ENCODE measurements around the gene ERBB4. TPM values are rescaled to one million over a fixed set of nuclear protein-coding genes. Genes with fewer than 3 reads are reported as not detected.

Gene ERBB4
- total and polyA plus RNA-seq, 10 of the 15 experiments (the other 5 are each of a cell fraction or from before 2014, with no cell fraction given), result under 0.01 to 0.23 (median 0.01) TPM; not detected in 4

DNA sequence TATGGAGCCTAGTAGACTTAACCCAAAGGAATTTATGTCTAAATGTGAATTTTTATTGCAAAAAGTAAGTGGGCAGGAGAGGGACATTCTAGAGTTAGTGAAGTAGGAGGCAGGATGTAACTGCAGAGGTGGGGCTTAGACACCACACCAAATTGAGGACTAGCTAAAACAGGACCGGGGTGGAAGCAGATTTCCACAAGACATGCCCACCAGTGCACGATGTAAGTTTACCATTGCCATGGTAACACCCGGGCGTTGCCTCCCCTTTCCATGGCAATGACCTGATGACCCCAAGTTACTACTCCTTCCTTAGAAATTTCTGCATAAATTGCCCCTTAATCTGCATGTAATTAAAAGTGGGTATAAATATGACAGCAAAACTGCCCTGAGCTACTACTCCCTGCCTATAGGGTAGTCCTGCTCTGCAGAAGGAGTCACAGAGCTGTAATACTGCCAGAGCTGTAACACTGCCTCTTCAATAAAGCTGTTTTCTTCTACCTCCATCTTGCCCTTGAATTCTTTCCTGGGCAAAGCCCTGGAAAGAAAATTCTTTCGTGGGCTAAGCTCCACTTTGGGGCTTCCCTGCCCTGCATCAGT lies 509.7 kb downstream of the ERBB4 start:
- H3K79me2 ChIP-seq (ENCODE audit: control insufficient read depth, insufficient read depth, low read length), result no peaks in the 10 kb centered on the region
- no peaks in the 10 kb centered on the region for H3K36me3 ChIP-seq (ENCODE audit: control insufficient read depth in 2 of 2, insufficient read depth in 2 of 2, low read length in 1 of 2)
- SMC1A ChIA-PET (ENCODE audit: uncharacterized antibody, unreplicated experiment), result interaction anchor here (0.7 to 1.6 kb wide), 6 partner anchors 8 to 100 kb away, joined by 3 to 6 read pairs (median 4); no protein-coding TSS in a partner anchor
- H2AFZ ChIP-seq (ENCODE audit: control insufficient read depth, low read depth, low read length), result no peak overlapping the region
- no peaks in the 10 kb centered on the region for H4K20me1 ChIP-seq (ENCODE audit: control insufficient read depth, insufficient read depth)
- H3K4me3 ChIP-seq, result no peak overlapping the region
- peak; percentile 41 for ATAC-seq
- H3K9me3 ChIP-seq (replicated peaks; ENCODE audit: control insufficient read depth, insufficient read depth, low read length), result no peaks in the 10 kb centered on the region
- no TSS peak for BruUV-seq (replicated peaks)
- WGBS (ENCODE audit: insufficient coverage, insufficient replicate concordance, low lambda C conversion rate, missing lambda C conversion rate), result 22% methylated on average over 5 of the region's 5 CpGs
- H3K27me3 ChIP-seq (replicated peaks in 1 of 2; ENCODE audit: control insufficient read depth in 2 of 2, insufficient read depth in 2 of 2, low read length in 1 of 2), result no peaks in the 10 kb centered on the region
- POLR2A ChIA-PET, result interaction anchor here (1.0 to 1.5 kb wide), 2 partner anchors 8 to 10 kb away, joined by 4 to 7 read pairs; no protein-coding TSS in a partner anchor
- in situ Hi-C loops (cut with MboI) (no loop called here), intact Hi-C loops (cut with micrococcal nuclease; ENCODE audit: unreplicated experiment) (no loop called here)
- H3K9ac ChIP-seq (ENCODE audit: control insufficient read depth, insufficient read depth, low read length), result no peak overlapping the region
- CTCF ChIA-PET, result interaction anchor here (0.6 to 3.1 kb wide), 5 partner anchors 12 to 311 kb away, joined by 3 to 15 read pairs (median 4); no protein-coding TSS in a partner anchor
- H3K4me1 ChIP-seq (ENCODE audit: control insufficient read depth, insufficient read depth, low read length), result no peaks in the 10 kb centered on the region
- RAD21 ChIA-PET (ENCODE audit: unreplicated experiment), result interaction anchor here (1.1 to 1.7 kb wide), 4 partner anchors 9 to 146 kb away, joined by 3 to 7 read pairs (median 4); no protein-coding TSS in a partner anchor
- DNase-seq (ENCODE audit: low read depth, low spot score), result no peak
- FAIRE-seq, result no peak
- no peak overlapping the region for H3K27ac ChIP-seq (ENCODE audit: control insufficient read depth, insufficient read depth)
- H3K4me2 ChIP-seq (ENCODE audit: control insufficient read depth, insufficient read depth), result no peak overlapping the region
- no peak for TF ChIP-seq ETV6 (conservative IDR thresholded peaks at IDR 0.05 in 1 of 2, IDR thresholded peaks at IDR 0.05 in 1 of 2; ENCODE audit: borderline replicate concordance in 1 of 2, low read depth in 1 of 2)

DNA sequence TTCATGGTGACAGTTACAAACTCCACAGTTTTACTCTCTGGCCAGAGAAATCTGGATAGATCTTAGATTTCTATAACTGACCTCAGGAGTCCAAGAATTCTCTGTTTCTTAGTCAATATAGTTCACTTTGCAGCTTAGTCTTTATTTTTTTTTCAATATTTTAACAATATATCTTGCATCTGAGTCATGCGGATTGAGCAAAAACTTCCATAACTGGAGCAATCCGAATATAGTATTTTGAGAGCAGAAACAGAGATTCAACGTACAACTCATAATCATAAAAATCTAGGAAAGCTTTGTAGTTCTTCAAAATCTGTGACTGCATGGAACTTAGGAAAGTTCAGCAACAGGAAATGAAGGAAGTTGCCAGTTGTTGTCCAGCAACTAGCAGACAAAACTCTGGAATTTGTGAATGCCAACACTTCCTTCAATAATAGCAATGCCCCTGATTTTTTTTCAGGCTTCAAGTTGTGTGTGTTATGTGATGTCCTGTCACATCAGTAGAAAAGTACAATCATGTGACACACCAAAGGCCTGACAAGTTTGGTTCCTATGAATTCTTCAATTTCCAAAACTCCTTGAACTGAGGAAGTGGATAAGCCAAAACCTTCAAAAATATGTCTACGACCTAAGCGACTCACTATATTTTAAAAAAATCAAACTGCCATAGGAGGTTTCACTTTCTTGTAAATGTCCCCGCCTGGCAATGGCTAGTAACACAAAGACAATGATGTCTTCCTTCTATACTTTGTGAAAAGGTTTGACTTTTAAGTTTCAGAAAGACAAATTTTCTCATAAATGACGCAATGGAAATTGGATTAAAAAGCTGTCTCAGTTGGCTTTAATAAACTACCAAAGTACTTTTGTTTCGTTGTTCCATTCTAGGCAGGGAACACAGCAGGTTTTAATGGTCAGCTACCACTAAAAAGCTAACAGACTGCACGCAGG lies 510.6 kb downstream of the ERBB4 start:
- intact Hi-C loops (cut with micrococcal nuclease; ENCODE audit: unreplicated experiment) (no loop called here), in situ Hi-C loops (cut with MboI) (no loop called here)
- 22% methylated on average over 9 of the region's 9 CpGs for WGBS (ENCODE audit: insufficient coverage, insufficient replicate concordance, low lambda C conversion rate, missing lambda C conversion rate)
- ChIA-PET RAD21 (ENCODE audit: unreplicated experiment) (interaction anchor here (1.6 to 1.7 kb wide), 3 partner anchors 8 to 23 kb away, joined by 4 to 7 read pairs (median 4); no protein-coding TSS in a partner anchor), SMC1A (ENCODE audit: uncharacterized antibody, unreplicated experiment) (interaction anchor here (0.7 to 1.6 kb wide), 3 partner anchors 10 to 100 kb away, joined by 3 to 6 read pairs (median 3); no protein-coding TSS in a partner anchor), POLR2A (interaction anchor here (0.8 to 1.5 kb wide), 3 partner anchors 9 to 11 kb away, joined by 3 to 7 read pairs (median 4); no protein-coding TSS in a partner anchor), CTCF (interaction anchor here (0.6 to 3.1 kb wide), 5 partner anchors 13 to 312 kb away, joined by 3 to 15 read pairs (median 4); no protein-coding TSS in a partner anchor)
- FAIRE-seq (no peak), DNase-seq (ENCODE audit: low read depth, low spot score) (no peak), ATAC-seq (peak; percentile 72)
- Histone ChIP-seq H3K27me3 (replicated peaks in 1 of 2; ENCODE audit: control insufficient read depth in 2 of 2, insufficient read depth in 2 of 2, low read length in 1 of 2) (no peaks in the 10 kb centered on the region), H3K27ac (ENCODE audit: control insufficient read depth, insufficient read depth) (no peak overlapping the region), H3K79me2 (ENCODE audit: control insufficient read depth, insufficient read depth, low read length) (no peaks in the 10 kb centered on the region), H2AFZ (ENCODE audit: control insufficient read depth, low read depth, low read length) (no peak overlapping the region), H3K9ac (ENCODE audit: control insufficient read depth, insufficient read depth, low read length) (no peak overlapping the region), H3K9me3 (replicated peaks; ENCODE audit: control insufficient read depth, insufficient read depth, low read length) (no peaks in the 10 kb centered on the region), H4K20me1 (ENCODE audit: control insufficient read depth, insufficient read depth) (no peaks in the 10 kb centered on the region), H3K4me1 (ENCODE audit: control insufficient read depth, insufficient read depth, low read length) (no peaks in the 10 kb centered on the region), H3K4me2 (ENCODE audit: control insufficient read depth, insufficient read depth) (no peak overlapping the region), H3K36me3 (ENCODE audit: control insufficient read depth in 2 of 2, insufficient read depth in 2 of 2, low read length in 1 of 2) (no peaks in the 10 kb centered on the region), H3K4me3 (no peak overlapping the region)
- no TSS peak for BruUV-seq (replicated peaks)
- TF ChIP-seq PML (IDR thresholded peaks at IDR 0.05; ENCODE audit: low read length) (no peak), ZNF622 (IDR thresholded peaks at IDR 0.05) (no peak), ASH2L (IDR thresholded peaks at IDR 0.05; ENCODE audit: borderline replicate concordance, low read depth) (no peak), SMAD5 (IDR thresholded peaks at IDR 0.05; ENCODE audit: low read depth) (no peak), TCF3 (IDR thresholded peaks at IDR 0.05; ENCODE audit: borderline replicate concordance, insufficient read depth, low read depth, low read length) (no peak), FOS (IDR thresholded peaks at IDR 0.05; ENCODE audit: borderline replicate concordance, extremely low read depth, insufficient read length) (no peak), BHLHE40 (IDR thresholded peaks at IDR 0.05; ENCODE audit: borderline replicate concordance in 1 of 2, low read depth in 2 of 2, low read length in 1 of 2) (no peak), NFIC (IDR thresholded peaks at IDR 0.05; ENCODE audit: low read depth, low read length) (peak; percentile 54; the same call in 1 of the 2 replicates), NFYB (IDR thresholded peaks at IDR 0.05; ENCODE audit: insufficient read depth, low read depth, low read length) (no peak), MXI1 (IDR thresholded peaks at IDR 0.05; ENCODE audit: low read depth, low read length) (no peak), CREM (IDR thresholded peaks at IDR 0.05; ENCODE audit: low read depth) (peak; percentile 50; the same call in 1 of the 2 replicates)
- TF ChIP-seq, protein P1, sequence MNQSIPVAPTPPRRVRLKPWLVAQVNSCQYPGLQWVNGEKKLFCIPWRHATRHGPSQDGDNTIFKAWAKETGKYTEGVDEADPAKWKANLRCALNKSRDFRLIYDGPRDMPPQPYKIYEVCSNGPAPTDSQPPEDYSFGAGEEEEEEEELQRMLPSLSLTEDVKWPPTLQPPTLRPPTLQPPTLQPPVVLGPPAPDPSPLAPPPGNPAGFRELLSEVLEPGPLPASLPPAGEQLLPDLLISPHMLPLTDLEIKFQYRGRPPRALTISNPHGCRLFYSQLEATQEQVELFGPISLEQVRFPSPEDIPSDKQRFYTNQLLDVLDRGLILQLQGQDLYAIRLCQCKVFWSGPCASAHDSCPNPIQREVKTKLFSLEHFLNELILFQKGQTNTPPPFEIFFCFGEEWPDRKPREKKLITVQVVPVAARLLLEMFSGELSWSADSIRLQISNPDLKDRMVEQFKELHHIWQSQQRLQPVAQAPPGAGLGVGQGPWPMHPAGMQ (IDR thresholded peaks at IDR 0.05; ENCODE audit: borderline replicate concordance), result no peak
